B cell (primary cell): ENCODE data around the gene LRRC10B. TPM values are rescaled to one million over a fixed set of nuclear protein-coding genes. Genes with fewer than 3 reads are reported as not detected.

Source experiments
- ATAC-seq: fragments of 200-7000 bp; cut with Tn5 transposase; one replicate; pipeline ENCODE4 v1.10.0; 2021; ENCODE audit warnings: low read depth, mild to moderate bottlenecking, moderate number of reproducible peaks, moderate library complexity
- CTCF ChIA-PET: fragments of 350-600 bp; sonication (Branson Sonifier 250); formaldehyde crosslinking; loops from one replicate; lab custom pipeline; 2021; ENCODE audit warnings: antibody characterized with exemption, inconsistent platforms; lab: Charles Lee
- POLR2A ChIA-PET: fragments of 350-600 bp; sonication (Branson Sonifier 250); formaldehyde crosslinking; loops from one replicate; lab custom pipeline; 2021; ENCODE audit warnings: antibody characterized with exemption; lab: Charles Lee
- DNase-seq: peaks from one replicate; pipeline ENCODE4 v3.0.0; 2013
- H2AFZ ChIP-seq: 2 replicates; pipeline ENCODE4 v1.6.1; 2012; ENCODE audit warnings: mild to moderate bottlenecking, low read depth, low read length; ENCODE audit not compliant: insufficient read depth, poor library complexity, severe bottlenecking
- H3K27ac ChIP-seq, 2 donors: 1 replicate in 1 of 2; 2 replicates in 1 of 2; pipeline ENCODE4 v1.5.1; 2012 to 2013; ENCODE audit warnings: low read length in 2 of 2, mild to moderate bottlenecking in 2 of 2, moderate library complexity in 1 of 2
- H3K27me3 ChIP-seq, 4 experiments: fragments of 200-600 bp in 1 of 4; sonication (generic) in 1 of 4; replicated peaks in 1 of 4; 1 replicate in 2 of 4; 2 replicates in 2 of 4; pipeline versions ENCODE4 v1.6.1 to v1.7.0; 2013 to 2016; ENCODE audit warnings: low read length in 3 of 4, mild to moderate bottlenecking in 2 of 4, mixed read lengths in 1 of 4, moderate library complexity in 1 of 4; ENCODE audit not compliant: insufficient read depth in 4 of 4, control insufficient read depth in 3 of 4; ENCODE audit errors: control extremely low read depth in 1 of 4
- H3K36me3 ChIP-seq, 2 experiments: replicated peaks in 1 of 2; 1 replicate in 1 of 2; 2 replicates in 1 of 2; pipeline versions ENCODE4 v1.6.1 to v1.7.1; 2013; ENCODE audit warnings: low read length in 1 of 2; ENCODE audit not compliant: insufficient read depth in 2 of 2, control insufficient read depth in 1 of 2; ENCODE audit errors: control extremely low read depth in 1 of 2, extremely low read depth in 1 of 2
- H3K4me1 ChIP-seq, 2 donors: fragments of 200-600 bp in 1 of 2; sonication (generic) in 1 of 2; 1 replicate in 1 of 2; 2 replicates in 1 of 2; pipeline versions ENCODE4 v1.5.1 to v1.6.1; 2013 to 2017; ENCODE audit warnings: low read length in 2 of 2; ENCODE audit not compliant: control insufficient read depth in 2 of 2, insufficient read depth in 2 of 2
- H3K4me2 ChIP-seq: replicated peaks from 2 replicates; pipeline ENCODE3; 2012; ENCODE audit warnings: mild to moderate bottlenecking, low read depth, low read length; ENCODE audit not compliant: poor library complexity, severe bottlenecking
- H3K4me3 ChIP-seq, 5 experiments: fragments of 200-600 bp in 1 of 5; sonication (generic) in 1 of 5; 1 replicate in 3 of 5; 2 replicates in 2 of 5; pipeline versions ENCODE4 v1.5.1 to v1.7.0; 2011 to 2016; ENCODE audit warnings: low read length in 4 of 5, mild to moderate bottlenecking in 4 of 5, low read depth in 2 of 5, control low read depth in 1 of 5, moderate library complexity in 1 of 5; ENCODE audit not compliant: insufficient read depth in 1 of 5; ENCODE audit errors: control extremely low read depth in 1 of 5, extremely low read depth in 1 of 5
- H3K79me2 ChIP-seq: fragments of 200-600 bp; sonication (generic); one replicate; pipeline ENCODE4 v1.6.0; 2016; ENCODE audit warnings: low read length; ENCODE audit not compliant: control insufficient read depth, insufficient read depth
- H3K9ac ChIP-seq: fragments of 200-600 bp; sonication (generic); 2 replicates; pipeline ENCODE4 v1.6.1; 2017; ENCODE audit warnings: mild to moderate bottlenecking, low read length, moderate library complexity
- H3K9me3 ChIP-seq, 3 donors: one replicate each; pipeline versions ENCODE4 v1.6.1 to v1.7.1; 2013; ENCODE audit warnings: low read length in 2 of 3; ENCODE audit not compliant: control insufficient read depth in 2 of 3, insufficient read depth in 1 of 3; ENCODE audit errors: control extremely low read depth in 1 of 3
- H4K20me1 ChIP-seq: 2 replicates; pipeline ENCODE4 v1.6.0; 2012; ENCODE audit warnings: mild to moderate bottlenecking, low read length; ENCODE audit not compliant: insufficient read depth, control insufficient read depth, poor library complexity, severe bottlenecking
- H3K27ac Mint-ChIP-seq: one replicate; pipeline ENCODE4 v1.8.0; 2021; ENCODE audit warnings: mixed read lengths
- H3K27me3 Mint-ChIP-seq: one replicate; pipeline ENCODE4 v1.8.0; 2021; ENCODE audit warnings: mixed read lengths
- H3K4me1 Mint-ChIP-seq: one replicate; pipeline ENCODE4 v1.8.0; 2021; ENCODE audit warnings: mixed read lengths
- H3K4me3 Mint-ChIP-seq: one replicate; pipeline ENCODE4 v1.8.0; 2021; ENCODE audit warnings: mixed read lengths
- H3K9me3 Mint-ChIP-seq: one replicate; pipeline ENCODE4 v1.8.0; 2022; ENCODE audit warnings: mixed read lengths; ENCODE audit not compliant: insufficient read depth
- CTCF ChIP-seq: fragments of 200-600 bp; IDR thresholded peaks from one replicate; pipeline ENCODE4 v1.8.0; 2022; ENCODE audit warnings: antibody characterized with exemption, mild to moderate bottlenecking
- EZH2 ChIP-seq: IDR thresholded peaks from 2 replicates; pipeline ENCODE4 v1.6.1; 2012; ENCODE audit warnings: borderline replicate concordance, low read depth, mild to moderate bottlenecking, moderate library complexity, low read length; ENCODE audit not compliant: insufficient read depth, poor library complexity, severe bottlenecking
- WGBS: methylation state at CpG from one replicate; pipeline ENCODE4 v1.1.5; 2013; ENCODE audit warnings: missing lambda C conversion rate; ENCODE audit not compliant: insufficient coverage; 5-methylcytosine and 5-hydroxymethylcytosine counted together
- intact Hi-C: fragments of 100-400 bp; cut with micrococcal nuclease; formaldehyde crosslinking; loops from one replicate; pipeline ENCODE4 v1.10.0; 2022
- polyA plus RNA-seq: library from polyadenylated mRNA; depleted of rRNA; stranded (reverse); fragments of >200 nt; gene quantifications from 2 replicates; pipeline ENCODE4 v1.2.3, GENCODE V29; 2012
- total RNA-seq, 2 donors: library from RNA; stranded (reverse); fragments of 120-200 nt in 1 of 2; gene quantifications; 1 replicate in 1 of 2; 2 replicates in 1 of 2; pipeline versions ENCODE4 v1.2.3 to v1.2.4, GENCODE V29; 2013 to 2022

Gene LRRC10B
- total and polyA plus RNA-seq, 2 donors (not counting 1 experiment from before 2014, with no cell fraction given): 0.15 TPM; not detected in 1

- H2AFZ ChIP-seq: no peak overlapping the region
- no peak overlapping the region for H3K27ac ChIP-seq
- H3K79me2 ChIP-seq: no peaks in the 10 kb centered on the region
- H3K4me3 ChIP-seq: no peak overlapping the region
- WGBS: 92% methylated on average over 9 of the region's 11 CpGs
- no peak overlapping the region for H3K4me3 Mint-ChIP-seq
- peaks cover 0 to 62% (median 19%) of the 10 kb centered on the region in 4 experiments for H3K27me3 ChIP-seq
- no peaks in the 10 kb centered on the region for H3K36me3 ChIP-seq
- no peak for ATAC-seq
- no peak for DNase-seq
- POLR2A ChIA-PET: no interaction called here
- no peak overlapping the region for H3K9ac ChIP-seq
- no peak overlapping the region for H3K27ac Mint-ChIP-seq
- H3K4me1 ChIP-seq: peaks cover 23 to 25% of the 10 kb centered on the region in 2 donors
- no peak overlapping the region for H3K4me2 ChIP-seq
- H3K9me3 Mint-ChIP-seq: no peaks in the 10 kb centered on the region
- TF ChIP-seq EZH2: no peak
- H4K20me1 ChIP-seq: no peaks in the 10 kb centered on the region
- peaks cover 15% of the 10 kb centered on the region for H3K4me1 Mint-ChIP-seq
- peaks cover 0 to 6% (median 0%) of the 10 kb centered on the region in 3 donors for H3K9me3 ChIP-seq
- intact Hi-C loops: no loop called here
- peaks cover 46% of the 10 kb centered on the region for H3K27me3 Mint-ChIP-seq
- CTCF ChIA-PET: no interaction called here
Measured at GRCh38 chr11:61513143-61513765, 4.7 kb downstream of the LRRC10B start.

- H4K20me1 ChIP-seq: no peaks in the 10 kb centered on the region
- DNase-seq (no peak), ATAC-seq (no peak)
- WGBS: 82% methylated on average over 9 of the region's 11 CpGs
- no peak overlapping the region for H3K4me2 ChIP-seq
- H3K9me3 ChIP-seq: peaks cover 0 to 6% (median 0%) of the 10 kb centered on the region in 3 donors
- ChIA-PET CTCF (interaction anchor here (1.3 to 1.6 kb wide), 2 partner anchors 36 to 68 kb away, joined by 4 read pairs; no protein-coding TSS in a partner anchor), POLR2A (no interaction called here)
- peaks cover 21 to 23% of the 10 kb centered on the region in 2 donors for H3K4me1 ChIP-seq
- Mint-ChIP-seq H3K4me1 (peaks cover 15% of the 10 kb centered on the region), H3K27ac (no peak overlapping the region), H3K9me3 (no peaks in the 10 kb centered on the region), H3K4me3 (no peak overlapping the region), H3K27me3 (peaks cover 52% of the 10 kb centered on the region)
- intact Hi-C loops: no loop called here
- no peaks in the 10 kb centered on the region for H3K36me3 ChIP-seq
- no peaks in the 10 kb centered on the region for H3K79me2 ChIP-seq
- no peak overlapping the region for H3K4me3 ChIP-seq
- H3K9ac ChIP-seq: no peak overlapping the region
- H3K27me3 ChIP-seq: peaks cover 0 to 64% (median 19%) of the 10 kb centered on the region in 4 experiments
- no peak overlapping the region for H2AFZ ChIP-seq
- H3K27ac ChIP-seq: no peak overlapping the region
- TF ChIP-seq EZH2: no peak
- TF ChIP-seq CTCF: no peak
Measured at GRCh38 chr11:61514050-61514917, 5.7 kb downstream of the LRRC10B start.
